CD8-positive, alpha-beta memory T cell (primary cell): Measurements from ENCODE around the gene ZCCHC8. TPM values are rescaled to one million over a fixed set of nuclear protein-coding genes. Genes with fewer than 3 reads are reported as not detected.
"Not testable (repeated sequence)": the region's sequence is repeated elsewhere in the genome, so short reads cannot be mapped to it uniquely, and the experiment has no call there.

Experiments
- CTCF ChIA-PET: fragments of 350-600 bp; sonication (Branson Sonifier 250); formaldehyde crosslinking; loops from one replicate; lab custom pipeline; 2021; ENCODE audit warnings: antibody characterized with exemption; lab: Charles Lee
- POLR2A ChIA-PET: fragments of 350-600 bp; sonication (Branson Sonifier 250); formaldehyde crosslinking; loops from one replicate; lab custom pipeline; 2021; ENCODE audit warnings: antibody characterized with exemption; lab: Charles Lee
- DNase-seq, 5 donors: peaks; one replicate each; pipeline versions ENCODE4 v3.0.0 to v3.0.0-alpha.2; 2020 to 2022; ENCODE audit warnings: mixed read lengths in 1 of 5
- H3K27ac ChIP-seq: one replicate; pipeline ENCODE4 v1.7.0; 2013; ENCODE audit warnings: low read depth, mild to moderate bottlenecking, low read length, moderate library complexity
- H3K27me3 ChIP-seq: 2 replicates; pipeline ENCODE4 v1.7.0; 2013; ENCODE audit warnings: low read length, mild to moderate bottlenecking; ENCODE audit not compliant: insufficient read depth, poor library complexity, severe bottlenecking
- H3K36me3 ChIP-seq: 2 replicates; pipeline ENCODE4 v1.7.0; 2013; ENCODE audit warnings: mild to moderate bottlenecking, low read length, moderate library complexity; ENCODE audit not compliant: insufficient read depth
- H3K4me1 ChIP-seq: 2 replicates; pipeline ENCODE4 v1.7.0; 2013; ENCODE audit warnings: mild to moderate bottlenecking, low read length, moderate library complexity; ENCODE audit not compliant: insufficient read depth
- H3K4me3 ChIP-seq: 2 replicates; pipeline ENCODE4 v1.7.0; 2013; ENCODE audit warnings: mild to moderate bottlenecking, low read length
- H3K9me3 ChIP-seq: 2 replicates; pipeline ENCODE4 v1.7.0; 2013; ENCODE audit warnings: mild to moderate bottlenecking, low read length
- H3K27ac Mint-ChIP-seq, 8 donors: one replicate each; pipeline ENCODE4 v1.8.0; 2020 to 2021; ENCODE audit warnings: mixed read lengths in 8 of 8, mild to moderate bottlenecking in 6 of 8, inconsistent platforms in 3 of 8, moderate library complexity in 3 of 8
- H3K27me3 Mint-ChIP-seq, 2 donors: one replicate each; pipeline ENCODE4 v1.8.0; 2020 to 2021; ENCODE audit warnings: mixed read lengths in 2 of 2, mild to moderate bottlenecking in 1 of 2, moderate library complexity in 1 of 2
- H3K36me3 Mint-ChIP-seq, 3 donors: one replicate each; pipeline ENCODE4 v1.8.0; 2020 to 2021; ENCODE audit warnings: mixed read lengths in 3 of 3, inconsistent platforms in 1 of 3, mild to moderate bottlenecking in 1 of 3
- H3K4me1 Mint-ChIP-seq, 3 donors: one replicate each; pipeline ENCODE4 v1.8.0; 2020 to 2021; ENCODE audit warnings: mixed read lengths in 3 of 3, inconsistent platforms in 1 of 3, mild to moderate bottlenecking in 1 of 3
- H3K4me3 Mint-ChIP-seq, 7 donors: one replicate each; pipeline ENCODE4 v1.8.0; 2020 to 2021; ENCODE audit warnings: mixed read lengths in 7 of 7, mild to moderate bottlenecking in 6 of 7, moderate library complexity in 4 of 7, inconsistent platforms in 2 of 7
- H3K9me3 Mint-ChIP-seq, 5 donors: one replicate each; pipeline ENCODE4 v1.8.0; 2020 to 2022; ENCODE audit warnings: mixed read lengths in 5 of 5, mild to moderate bottlenecking in 3 of 5, moderate library complexity in 2 of 5, inconsistent platforms in 1 of 5
- polyA plus RNA-seq: library from polyadenylated mRNA; unstranded; fragments of 300-500 nt; fragmentation: Illumina TruSeq; gene quantifications from one replicate; pipeline ENCODE4 v1.2.3, GENCODE V29; 2021
- total RNA-seq, 2 experiments: library from RNA; stranded (reverse); gene quantifications; one replicate each; pipeline ENCODE4 v1.2.3, GENCODE V29; 2021

Gene ZCCHC8
- total and polyA plus RNA-seq, 3 experiments from 2014 or later: 12.1 to 33.7 (median 32.1) TPM

DNA sequence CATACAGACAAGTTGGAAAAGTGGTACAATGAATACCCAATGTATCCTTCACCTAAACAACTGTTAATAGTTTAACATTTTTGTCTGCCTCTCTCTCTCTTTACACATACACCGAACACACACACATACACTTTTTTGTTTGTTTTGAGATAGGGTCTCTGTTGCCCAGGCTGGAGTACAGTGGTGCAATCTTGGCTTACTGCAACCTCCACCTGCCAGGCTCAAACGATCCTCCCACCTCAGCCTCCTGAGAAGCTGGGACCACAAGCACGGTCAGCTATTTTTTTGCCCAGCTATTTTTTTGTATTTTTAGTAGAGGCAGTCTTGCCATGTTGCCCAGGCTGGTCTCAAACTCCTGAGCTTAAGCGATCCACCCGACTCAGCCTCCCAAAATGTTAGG is 16.8 kb downstream of the ZCCHC8 start:
- Mint-ChIP-seq H3K27ac (peak overlapping the region in 5 of 8 donors; percentile 2 to 92 (median 72)), H3K4me1 (peaks cover 4 to 11% (median 5%) of the 10 kb centered on the region in 3 donors), H3K27me3 (no peaks in the 10 kb centered on the region), H3K4me3 (no peak overlapping the region), H3K9me3 (no peaks in the 10 kb centered on the region), H3K36me3 (peaks cover 12 to 76% (median 30%) of the 10 kb centered on the region in 3 donors)
- Histone ChIP-seq H3K9me3 (no peaks in the 10 kb centered on the region), H3K4me1 (no peaks in the 10 kb centered on the region), H3K4me3 (no peak overlapping the region), H3K27me3 (no peaks in the 10 kb centered on the region), H3K27ac (no peak overlapping the region), H3K36me3 (peaks cover 39% of the 10 kb centered on the region)
- CTCF ChIA-PET: interaction anchor here (1.0 to 2.6 kb wide), 4 partner anchors 11 to 84 kb away, joined by 3 to 8 read pairs (median 4); partner anchors contain the start of gene ZCCHC8
- POLR2A ChIA-PET: interaction anchor here (0.6 kb wide), 1 partner anchor 12 kb away, joined by 7 read pairs; no protein-coding TSS in a partner anchor
- no peak for DNase-seq

- no peaks in the 10 kb centered on the region for H3K9me3 ChIP-seq
- DNase-seq: no peak
- no peaks in the 10 kb centered on the region for H3K27me3 Mint-ChIP-seq
- H3K4me1 Mint-ChIP-seq: peaks cover 4 to 9% (median 5%) of the 10 kb centered on the region in 3 donors
- no peak overlapping the region for H3K27ac Mint-ChIP-seq
- H3K27me3 ChIP-seq: no peaks in the 10 kb centered on the region
- H3K4me3 Mint-ChIP-seq: no peak overlapping the region
- ChIA-PET POLR2A (no interaction called here), CTCF (no interaction called here)
- no peak overlapping the region for H3K27ac ChIP-seq
- H3K4me3 ChIP-seq: no peak overlapping the region
- no peaks in the 10 kb centered on the region for H3K9me3 Mint-ChIP-seq
- H3K4me1 ChIP-seq: no peaks in the 10 kb centered on the region
- H3K36me3 ChIP-seq: peaks cover 35% of the 10 kb centered on the region
- H3K36me3 Mint-ChIP-seq: peaks cover 20 to 77% (median 36%) of the 10 kb centered on the region in 3 donors
Measured at GRCh38 chr12:122481861-122482260, 18.9 kb downstream of the ZCCHC8 start.

DNA sequence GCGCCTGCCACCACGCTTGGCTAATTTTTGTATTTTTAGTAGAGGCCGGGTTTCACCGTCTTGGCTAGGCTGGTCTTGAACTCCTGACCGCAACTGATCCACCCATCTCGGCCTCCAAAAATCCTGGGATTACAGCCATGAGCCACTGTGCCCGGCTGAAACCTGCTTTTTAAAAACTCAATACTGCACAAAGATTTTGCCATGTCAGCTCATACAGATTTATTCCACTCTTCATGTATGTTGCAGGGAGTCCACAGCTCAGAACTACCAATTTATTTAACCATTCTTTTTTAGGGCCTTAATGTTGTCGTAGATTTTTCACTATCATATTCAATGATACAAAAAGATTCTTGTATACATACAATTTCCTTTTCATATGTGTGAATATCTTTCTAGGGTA is 20.0 kb downstream of the ZCCHC8 start:
- ChIA-PET CTCF (interaction anchor here (1.1 kb wide), 1 partner anchor 9 kb away, joined by 5 read pairs; no protein-coding TSS in a partner anchor), POLR2A (interaction anchor here (0.7 kb wide), 1 partner anchor 31 kb away, joined by 4 read pairs; no protein-coding TSS in a partner anchor)
- peaks cover 21 to 78% (median 42%) of the 10 kb centered on the region in 3 donors for H3K36me3 Mint-ChIP-seq
- H3K27ac ChIP-seq: no peak overlapping the region
- H3K9me3 ChIP-seq: no peaks in the 10 kb centered on the region
- H3K36me3 ChIP-seq: peaks cover 42% of the 10 kb centered on the region
- H3K4me3 Mint-ChIP-seq: no peak overlapping the region
- H3K4me1 Mint-ChIP-seq: peaks cover 4 to 9% (median 5%) of the 10 kb centered on the region in 3 donors
- H3K4me3 ChIP-seq: no peak overlapping the region
- H3K4me1 ChIP-seq: no peaks in the 10 kb centered on the region
- DNase-seq: no peak
- no peaks in the 10 kb centered on the region for H3K27me3 ChIP-seq
- peak overlapping the region in 1 of 8 donors; percentile 51 for H3K27ac Mint-ChIP-seq
- no peaks in the 10 kb centered on the region for H3K9me3 Mint-ChIP-seq
- no peaks in the 10 kb centered on the region for H3K27me3 Mint-ChIP-seq

GRCh38 chr12:122474324-122474716 is 26.4 kb downstream of the ZCCHC8 start:
- Histone ChIP-seq H3K27ac (no peak overlapping the region), H3K36me3 (peaks cover 35% of the 10 kb centered on the region), H3K4me1 (no peaks in the 10 kb centered on the region), H3K4me3 (no peak overlapping the region), H3K9me3 (no peaks in the 10 kb centered on the region), H3K27me3 (no peaks in the 10 kb centered on the region)
- H3K4me1 Mint-ChIP-seq: peaks cover 1 to 12% (median 10%) of the 10 kb centered on the region in 3 donors
- no peaks in the 10 kb centered on the region for H3K27me3 Mint-ChIP-seq
- no peak overlapping the region for H3K4me3 Mint-ChIP-seq
- ChIA-PET POLR2A (no interaction called here), CTCF (interaction anchor here (1.1 to 9.9 kb wide), 2 partner anchors 51 to 75 kb away, joined by 3 to 152 read pairs; no protein-coding TSS in a partner anchor)
- no peaks in the 10 kb centered on the region for H3K9me3 Mint-ChIP-seq
- peaks cover 16 to 58% (median 26%) of the 10 kb centered on the region in 3 donors for H3K36me3 Mint-ChIP-seq
- no peak for DNase-seq
- peak overlapping the region in 3 of 8 donors; percentile 10 to 86 (median 45) for H3K27ac Mint-ChIP-seq

GRCh38 chr12:122473543-122474323 is 27.0 kb downstream of the ZCCHC8 start:
- no peak overlapping the region for H3K4me3 Mint-ChIP-seq
- H3K27ac Mint-ChIP-seq: peak overlapping the region in 2 of 8 donors; percentile 51 to 86
- ChIA-PET CTCF (interaction anchor here (1.1 to 9.9 kb wide), 5 partner anchors 24 to 75 kb away, joined by 3 to 152 read pairs (median 3); partner anchors contain the start of gene ZCCHC8), POLR2A (interaction anchor here (0.5 kb wide), 1 partner anchor 12 kb away, joined by 6 read pairs; no protein-coding TSS in a partner anchor)
- peaks cover 16 to 52% (median 24%) of the 10 kb centered on the region in 3 donors for H3K36me3 Mint-ChIP-seq
- no peaks in the 10 kb centered on the region for H3K27me3 Mint-ChIP-seq
- Histone ChIP-seq H3K36me3 (peaks cover 33% of the 10 kb centered on the region), H3K27ac (no peak overlapping the region), H3K4me1 (no peaks in the 10 kb centered on the region), H3K9me3 (no peaks in the 10 kb centered on the region), H3K27me3 (no peaks in the 10 kb centered on the region), H3K4me3 (no peak overlapping the region)
- no peak for DNase-seq
- no peaks in the 10 kb centered on the region for H3K9me3 Mint-ChIP-seq
- H3K4me1 Mint-ChIP-seq: peaks cover 1 to 12% (median 10%) of the 10 kb centered on the region in 3 donors

DNA sequence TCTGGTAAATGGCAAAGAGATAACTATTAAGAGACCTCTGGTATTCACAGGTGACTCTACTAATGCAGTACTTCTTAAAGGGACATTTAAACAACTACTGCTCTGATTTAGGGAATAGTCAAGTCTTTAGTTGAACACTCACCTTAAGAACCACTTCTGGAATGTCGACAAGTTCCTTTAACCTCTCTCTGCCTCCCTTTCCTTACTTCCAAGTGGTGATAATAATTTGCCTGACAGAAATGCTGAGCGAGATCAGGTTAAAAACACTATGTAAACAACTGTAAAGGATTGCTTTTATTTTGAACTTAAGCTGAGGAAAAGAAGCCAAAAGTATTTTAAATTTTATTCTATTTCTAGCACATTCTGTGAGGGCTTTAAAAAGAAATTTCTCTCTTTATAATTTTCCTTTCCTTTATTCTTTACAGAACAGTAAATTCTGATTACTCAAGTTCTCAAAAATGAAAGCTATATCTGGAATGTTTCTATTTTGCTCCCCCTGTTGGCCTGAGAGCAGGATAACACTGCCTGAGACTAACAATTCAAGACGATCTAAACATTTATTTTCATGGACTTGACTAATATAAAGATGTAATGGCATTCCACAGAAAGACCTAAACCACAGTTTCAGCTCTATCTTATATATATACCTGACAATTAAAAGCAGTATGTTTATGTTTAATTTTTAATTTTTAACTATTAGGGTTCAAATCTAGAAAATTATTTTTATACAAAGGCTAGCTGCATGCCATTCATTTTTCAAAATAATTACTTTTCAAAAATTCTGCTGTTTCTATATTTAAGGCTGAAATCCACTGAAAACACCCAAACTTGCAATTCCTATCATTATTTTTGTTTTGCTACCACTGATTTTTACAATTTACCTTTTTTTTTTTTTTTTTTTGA is 29.2 kb downstream of the ZCCHC8 start:
- H3K27ac ChIP-seq: no peak overlapping the region
- Mint-ChIP-seq H3K36me3 (peaks cover 6 to 36% (median 13%) of the 10 kb centered on the region in 3 donors), H3K4me1 (peaks cover 1 to 12% (median 10%) of the 10 kb centered on the region in 3 donors), H3K4me3 (no peak overlapping the region), H3K9me3 (no peaks in the 10 kb centered on the region), H3K27me3 (no peaks in the 10 kb centered on the region), H3K27ac (peak overlapping the region in 7 of 8 donors; percentile 10 to 56 (median 33))
- no peaks in the 10 kb centered on the region for H3K27me3 ChIP-seq
- H3K36me3 ChIP-seq: peaks cover 26% of the 10 kb centered on the region
- ChIA-PET CTCF (interaction anchor here (0.6 to 9.9 kb wide), 27 partner anchors 9 to 134 kb away, joined by 3 to 152 read pairs (median 4); partner anchors contain the start of genes CLIP1 and ZCCHC8), POLR2A (interaction anchor here (0.6 to 1.2 kb wide), 4 partner anchors 12 to 1341 kb away, joined by 5 to 10 read pairs (median 6); no protein-coding TSS in a partner anchor)
- no peaks in the 10 kb centered on the region for H3K9me3 ChIP-seq
- no peak overlapping the region for H3K4me3 ChIP-seq
- peak in 3 of 5 donors; percentile 47 to 56 (median 54) for DNase-seq
- H3K4me1 ChIP-seq: no peaks in the 10 kb centered on the region

DNA sequence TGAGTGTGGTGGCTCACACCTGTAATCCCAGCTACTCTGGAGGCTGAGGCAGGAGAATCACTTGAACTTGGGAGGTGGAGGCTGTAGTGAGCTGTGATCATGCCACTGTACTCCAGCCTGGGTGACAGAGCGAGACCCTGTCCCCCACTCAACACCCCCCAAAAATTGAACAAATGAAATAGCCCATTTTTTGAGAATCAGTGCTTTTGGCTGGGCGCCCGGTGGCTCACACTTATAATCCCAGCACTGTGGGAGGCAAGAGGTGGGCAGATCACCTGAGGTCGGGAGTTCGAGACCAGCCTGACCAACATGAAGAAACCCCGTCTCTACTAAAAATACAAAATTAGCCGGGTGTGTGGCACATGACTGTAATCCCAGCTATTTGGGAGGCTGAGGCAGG is 30.2 kb downstream of the ZCCHC8 start:
- not testable (repeated sequence) for H3K9me3 ChIP-seq, DNase-seq, H3K9me3 Mint-ChIP-seq, H3K4me1 ChIP-seq, H3K27ac ChIP-seq, H3K27me3 Mint-ChIP-seq, H3K27ac Mint-ChIP-seq, H3K4me1 Mint-ChIP-seq, H3K4me3 ChIP-seq, H3K4me3 Mint-ChIP-seq, H3K27me3 ChIP-seq
- ChIA-PET POLR2A (interaction anchor here (0.6 kb wide), 1 partner anchor 71 kb away, joined by 5 read pairs; no protein-coding TSS in a partner anchor), CTCF (interaction anchor here (0.7 to 9.9 kb wide), 11 partner anchors 13 to 133 kb away, joined by 3 to 152 read pairs (median 7); partner anchors contain the start of genes CLIP1 and ZCCHC8)
- peaks cover 18% of the 10 kb centered on the region for H3K36me3 ChIP-seq
- peaks cover 3 to 26% (median 4%) of the 10 kb centered on the region in 3 donors for H3K36me3 Mint-ChIP-seq
